ENCODE measurements around the gene ADA.

ADA gene

DNA sequence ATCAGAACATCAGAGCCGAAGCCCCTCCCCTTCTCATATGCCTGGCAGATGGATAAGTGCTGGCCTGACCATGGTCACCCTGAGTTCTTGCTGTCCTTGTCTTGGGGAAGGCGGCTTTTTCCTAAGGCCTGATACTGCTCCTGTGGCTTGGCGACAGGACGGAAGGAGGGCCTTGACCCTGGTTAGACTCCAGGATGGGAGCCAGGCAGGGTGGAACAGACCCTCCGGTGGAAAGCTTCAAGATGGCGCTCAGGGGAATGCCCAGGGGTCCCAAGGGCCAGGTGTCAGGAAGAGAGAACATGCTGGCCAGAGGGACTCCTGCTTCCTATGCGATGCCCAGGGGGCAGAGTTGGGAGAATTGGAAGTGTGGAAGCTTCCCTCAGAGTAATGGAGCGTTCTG lies 29.6 kb downstream of the ADA start:
- DNase-seq, result no peak

GRCh38 chr20:44621325-44621724 lies 30.2 kb downstream of the ADA start:
- no peak for DNase-seq

- DNase-seq, result no peak
These were observed 31.5 kb downstream of the ADA start for GRCh38 chr20:44620030-44620429.

DNA sequence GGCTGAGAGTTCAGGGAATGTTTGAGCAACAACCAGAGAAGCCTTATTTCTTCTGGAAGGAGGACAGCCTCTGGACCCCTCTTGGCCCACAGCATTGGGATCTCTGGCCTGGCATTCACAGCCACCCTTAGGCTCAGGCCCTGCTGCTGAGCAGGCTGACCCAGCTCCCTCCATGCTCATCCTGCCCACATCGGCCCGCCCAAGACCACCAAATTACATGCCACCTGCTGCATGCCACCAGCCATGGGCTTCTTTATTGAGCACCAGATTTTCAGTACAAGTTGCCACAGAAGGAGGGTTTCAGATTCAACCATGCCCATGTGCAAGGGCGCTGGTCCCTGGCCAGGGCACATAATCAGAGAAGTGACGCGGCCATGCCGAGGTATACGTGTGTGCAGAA lies 32.2 kb downstream of the ADA start:
- DNase-seq, result no peak

DNA sequence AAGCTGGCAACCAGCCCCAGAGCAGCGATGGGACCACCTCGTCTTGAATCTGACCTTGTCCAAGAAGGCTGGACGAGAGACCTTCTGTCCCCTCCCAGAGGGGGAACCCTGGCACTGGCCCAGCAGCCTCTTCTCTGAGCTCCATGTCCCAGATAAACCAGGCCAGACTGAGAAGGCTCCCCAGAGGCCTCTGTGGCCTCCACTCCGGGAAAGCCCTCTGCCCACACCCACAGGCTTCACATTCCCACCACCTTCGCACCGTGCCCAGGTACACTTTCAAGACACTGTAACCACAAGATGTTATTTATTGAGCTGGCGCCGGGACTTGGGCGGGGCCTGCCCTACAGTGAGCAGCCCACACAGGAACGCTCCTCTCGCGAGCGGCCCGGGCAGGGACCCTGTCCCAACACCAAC lies 33.2 kb downstream of the ADA start:
- DNase-seq, result no peak

DNA sequence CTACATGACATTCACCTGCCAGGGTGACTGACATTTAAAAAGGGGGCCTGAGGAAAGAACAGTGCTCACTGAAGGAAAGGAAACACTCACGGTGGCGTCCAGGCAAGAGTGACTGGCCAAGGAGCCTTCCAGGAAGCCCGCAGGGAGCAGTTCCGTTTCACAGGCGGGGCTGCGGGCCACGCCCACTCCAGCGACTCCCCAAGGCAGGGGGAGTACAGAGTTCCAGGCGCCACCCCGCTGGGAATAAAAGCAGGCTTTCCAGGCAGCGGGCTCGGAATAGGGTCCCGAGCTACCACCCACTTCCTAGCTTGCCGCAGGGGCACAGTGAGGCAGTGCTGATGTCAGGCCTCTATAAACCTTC lies 34.9 kb downstream of the ADA start:
- no peak for DNase-seq

GRCh38 chr20:44615876-44616603 lies 35.5 kb downstream of the ADA start:
- no peak for DNase-seq

DNA sequence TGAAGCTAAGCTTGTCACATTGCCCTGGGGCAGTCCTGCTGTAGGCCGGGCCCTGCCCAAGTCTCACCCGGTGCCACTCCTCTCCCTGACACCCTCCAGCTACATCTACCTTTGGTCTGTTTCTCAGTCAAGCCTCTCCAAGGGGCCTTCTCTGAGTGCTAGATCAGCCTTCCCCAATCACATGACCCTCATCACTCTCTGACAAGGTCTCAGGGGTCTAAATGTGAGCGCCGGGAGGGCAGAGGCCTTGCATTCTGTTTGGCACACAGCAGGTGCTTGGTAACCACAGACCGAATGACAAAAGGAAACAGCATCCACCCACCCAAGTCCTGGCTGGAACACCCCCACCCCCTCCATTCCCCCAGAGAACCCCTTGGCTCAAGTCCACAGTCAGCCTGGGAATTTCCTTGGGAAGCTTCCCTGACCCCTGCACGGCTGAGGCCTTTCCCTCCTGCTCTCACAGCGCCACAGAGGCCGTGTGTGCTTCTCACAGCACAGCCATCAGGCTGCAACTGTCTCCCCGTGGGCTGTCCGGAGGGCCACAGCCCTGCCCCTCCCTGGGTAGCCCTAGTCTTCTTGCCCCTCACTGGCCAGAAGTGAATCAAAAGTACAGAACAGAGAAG lies 36.2 kb downstream of the ADA start:
- no peak for DNase-seq

DNA sequence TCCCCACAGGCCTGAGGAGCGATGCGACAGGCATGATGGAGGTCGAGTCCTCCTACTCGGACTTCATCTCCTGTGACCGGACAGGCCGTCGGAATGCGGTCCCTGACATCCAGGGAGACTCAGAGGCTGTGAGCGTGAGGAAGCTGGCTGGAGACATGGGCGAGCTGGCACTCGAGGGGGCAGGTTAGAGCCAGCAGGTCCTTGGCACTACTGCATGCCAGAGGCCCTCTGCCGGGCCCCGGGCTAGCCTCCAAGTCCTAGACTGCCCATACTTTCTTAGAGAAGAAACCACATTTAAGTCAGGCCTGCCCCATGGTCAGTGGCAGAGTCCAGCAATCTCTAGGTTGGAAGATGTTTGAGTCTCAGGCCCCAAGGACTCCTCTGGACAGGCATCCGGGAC lies 37.0 kb downstream of the ADA start:
- no peak for DNase-seq

DNA sequence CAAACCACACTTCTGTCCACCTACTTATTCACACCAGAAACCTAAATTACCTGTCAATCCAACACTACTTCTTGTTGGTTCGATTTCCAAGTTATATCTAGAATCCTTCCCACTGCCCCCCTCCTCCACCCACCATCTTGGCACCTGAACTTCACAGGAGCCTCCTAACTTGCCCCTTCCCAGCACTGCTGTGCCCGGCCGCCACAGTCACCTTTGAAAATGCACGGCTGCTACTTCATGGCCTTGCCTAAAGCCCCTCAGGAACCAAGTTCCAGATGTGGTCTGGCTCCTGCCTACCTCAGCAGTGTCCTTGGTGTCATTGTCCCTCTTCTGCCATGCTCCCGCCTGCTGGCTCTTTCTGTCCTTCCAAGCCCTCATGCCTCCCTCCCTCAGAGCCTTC lies 37.9 kb downstream of the ADA start:
- no peak for DNase-seq

DNA sequence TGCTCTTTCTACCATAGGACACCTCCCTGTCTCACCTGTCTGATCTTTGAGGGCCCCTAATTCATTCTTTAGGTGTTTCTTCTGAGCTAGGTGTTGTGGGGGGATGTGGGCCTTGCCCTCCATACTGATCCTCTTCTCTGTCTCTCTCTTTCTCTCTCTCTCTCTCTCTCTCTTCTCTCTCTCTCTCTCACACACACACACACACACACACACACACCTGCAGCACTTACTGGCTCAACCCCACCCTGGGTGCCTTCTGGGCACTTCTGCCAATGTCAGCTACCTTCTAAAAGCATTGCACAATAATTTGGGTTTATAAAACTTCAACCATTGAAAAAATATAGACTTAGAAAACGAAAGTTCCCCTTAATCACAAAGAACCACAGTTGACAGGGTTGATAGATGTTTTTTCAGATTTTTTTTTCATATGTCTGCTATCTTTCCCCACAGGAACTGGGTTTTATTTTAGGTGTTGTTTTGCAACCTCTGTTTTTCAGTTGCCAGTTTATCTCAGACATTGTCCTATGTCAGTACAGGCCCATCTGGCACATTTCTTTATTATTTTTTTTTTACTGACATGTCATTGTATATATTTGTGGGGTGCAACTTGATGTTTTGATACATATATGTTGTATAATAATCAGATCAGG lies 41.1 kb downstream of the ADA start:
- no peak for DNase-seq

DNA sequence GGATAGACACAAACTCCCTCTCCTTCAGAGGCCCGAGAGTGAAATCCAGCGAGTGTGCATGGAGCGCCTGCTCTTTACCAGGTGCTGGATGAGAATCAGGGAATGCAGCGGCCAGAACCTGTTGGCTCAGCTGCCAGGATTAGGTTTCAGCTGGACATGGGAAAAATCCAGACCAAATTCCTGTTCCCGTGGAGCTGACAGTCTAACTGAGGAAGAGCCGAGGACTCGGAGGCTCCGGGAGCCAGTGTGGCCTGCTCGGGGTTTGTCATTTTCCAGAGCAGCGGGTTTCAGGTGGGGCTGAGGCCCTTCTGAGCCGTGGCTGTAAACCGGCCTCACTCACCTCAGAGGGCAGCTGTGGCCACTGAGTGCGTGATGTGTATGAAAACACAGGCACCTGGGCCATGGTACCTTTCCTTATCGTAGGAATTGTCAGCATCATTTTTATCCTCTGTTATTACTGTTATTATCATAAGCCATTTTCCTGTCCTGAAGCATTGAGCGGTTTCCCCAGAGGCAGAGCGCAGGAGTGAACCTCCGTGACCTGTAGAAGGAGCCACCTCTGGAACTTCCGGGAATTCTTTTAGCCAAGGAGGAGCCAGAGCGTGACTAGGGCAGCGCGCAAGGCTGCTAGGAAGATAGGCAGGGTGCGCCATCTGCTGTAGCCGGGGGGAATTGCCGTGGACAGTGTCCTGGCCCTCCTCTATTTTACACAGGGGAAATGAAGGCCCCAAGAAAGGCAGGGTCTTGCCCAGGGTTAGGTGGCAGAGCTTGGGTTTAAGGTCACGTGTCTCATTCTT lies 41.8 kb downstream of the ADA start:
- peak; percentile 84 for DNase-seq

DNA sequence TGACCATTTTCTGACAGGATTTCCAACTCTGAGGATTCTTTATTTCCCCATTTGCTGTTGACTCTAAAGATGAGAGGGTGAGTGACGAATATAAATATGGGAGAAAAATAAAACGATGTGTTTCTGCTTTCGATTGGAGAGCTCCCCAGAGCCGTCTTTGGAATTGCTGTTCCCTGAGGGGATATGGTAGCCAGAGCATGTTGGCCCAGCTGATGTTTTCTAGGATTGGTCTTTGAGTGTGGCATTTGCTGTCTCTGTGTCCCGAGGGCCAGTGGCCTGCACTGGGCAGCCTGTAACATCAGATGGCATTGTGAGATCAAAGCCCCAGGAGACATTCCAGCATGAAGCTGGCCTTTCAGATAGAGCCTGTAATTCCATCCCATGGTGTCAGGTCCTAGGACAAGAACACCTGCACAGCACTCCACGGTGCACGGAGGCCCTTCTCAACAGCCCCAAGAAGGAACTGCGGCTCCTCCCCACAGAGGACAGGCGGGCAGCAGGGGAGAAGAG lies 42.4 kb downstream of the ADA start:
- DNase-seq, result no peak

GRCh38 chr20:44606725-44607441 lies 44.6 kb downstream of the ADA start:
- no peak for DNase-seq

DNA sequence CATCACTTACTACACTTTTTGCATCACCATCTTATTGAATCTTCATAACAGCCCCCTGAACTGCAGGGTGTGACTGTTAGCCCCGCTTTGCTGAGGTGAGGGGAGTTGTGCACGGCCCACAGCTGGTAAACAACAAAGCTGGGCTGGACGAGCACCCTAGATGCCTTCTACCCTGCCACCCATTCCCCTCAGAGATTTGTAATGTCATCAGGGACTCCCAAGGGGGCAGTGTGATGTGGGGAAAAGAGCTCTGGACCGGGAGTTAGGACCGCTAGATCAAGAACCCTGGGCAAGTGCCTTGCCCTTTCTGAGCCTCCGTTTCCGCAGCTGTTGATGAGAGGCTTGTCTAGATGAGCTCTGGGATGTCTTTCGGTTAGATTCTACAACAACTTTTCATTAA lies 48.2 kb downstream of the ADA start:
- no peak for DNase-seq

GRCh38 chr20:44601801-44602204 lies 49.7 kb downstream of the ADA start:
- DNase-seq, result peak; percentile 71

- no peak for DNase-seq
These were observed 50.2 kb downstream of the ADA start for GRCh38 chr20:44601236-44601671.

DNA sequence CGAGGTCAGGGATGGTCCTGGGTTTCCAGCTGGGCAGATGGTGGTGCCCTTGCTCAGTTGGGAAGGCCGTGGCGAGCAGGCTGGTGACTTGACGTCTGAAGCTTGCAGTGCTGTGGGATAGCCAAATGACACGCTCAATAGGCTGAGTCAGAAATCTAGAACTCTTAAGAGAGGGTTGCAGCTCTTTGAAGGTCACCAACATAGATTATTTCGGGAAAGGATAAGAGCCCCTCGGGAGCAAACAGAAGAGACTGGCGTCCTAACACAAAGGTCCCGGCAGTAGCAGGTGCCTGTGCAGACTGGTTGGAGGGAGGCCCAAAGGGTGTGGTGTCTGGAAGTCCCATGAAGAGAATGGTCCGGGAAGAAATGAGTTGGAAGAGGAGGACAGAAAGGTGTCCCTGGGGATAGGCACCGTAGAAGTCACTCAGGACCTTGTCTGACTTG lies 50.7 kb downstream of the ADA start:
- no peak for DNase-seq

DNA sequence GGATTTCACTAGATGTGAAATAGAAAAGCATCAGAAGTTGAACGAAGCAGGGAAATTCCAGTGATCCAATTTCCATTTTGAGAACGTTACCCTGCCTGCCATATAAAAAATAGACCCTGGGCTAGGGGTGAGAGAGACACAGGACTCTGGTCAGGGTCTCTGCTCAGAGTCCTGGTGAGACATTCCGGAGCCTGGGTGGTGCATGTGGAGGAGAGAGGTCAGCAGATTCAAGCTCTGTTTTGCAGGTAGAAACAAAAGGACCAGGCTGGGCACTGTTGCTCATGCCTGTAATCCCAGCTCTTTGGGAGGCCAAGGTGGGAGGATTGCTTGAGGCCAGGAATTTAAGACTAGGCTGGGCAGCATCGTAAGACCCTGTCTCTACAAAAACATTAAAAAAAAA lies 51.2 kb downstream of the ADA start:
- no peak for DNase-seq

DNA sequence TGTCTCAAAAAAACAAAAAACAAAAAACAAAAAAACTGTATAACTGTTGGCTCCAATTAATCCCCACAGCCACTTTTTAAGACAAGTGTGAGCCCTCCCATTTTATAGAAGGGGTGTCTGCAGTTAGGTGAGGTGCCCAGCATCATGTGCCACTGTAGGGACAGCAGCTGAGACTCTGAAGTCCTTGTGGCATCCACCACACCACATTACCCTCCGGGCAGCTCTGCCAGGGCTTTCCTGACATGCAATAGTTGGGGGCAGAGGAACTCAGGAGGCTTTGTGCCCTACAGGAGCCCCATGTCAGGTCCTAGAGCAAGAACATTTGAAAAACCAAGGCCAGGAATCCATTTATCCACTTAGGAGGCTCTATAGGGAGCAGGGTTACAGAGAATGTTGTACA lies 51.8 kb downstream of the ADA start:
- no peak for DNase-seq

GRCh38 chr20:44598423-44599305 lies 52.8 kb downstream of the ADA start:
- DNase-seq, result no peak

GRCh38 chr20:44597930-44598329 lies 53.6 kb downstream of the ADA start:
- no peak for DNase-seq

Measured in fibroblast of skin of right biceps (primary cell).